ENCODE measurements around the gene PCNA.

- TF ChIP-seq, protein P1, sequence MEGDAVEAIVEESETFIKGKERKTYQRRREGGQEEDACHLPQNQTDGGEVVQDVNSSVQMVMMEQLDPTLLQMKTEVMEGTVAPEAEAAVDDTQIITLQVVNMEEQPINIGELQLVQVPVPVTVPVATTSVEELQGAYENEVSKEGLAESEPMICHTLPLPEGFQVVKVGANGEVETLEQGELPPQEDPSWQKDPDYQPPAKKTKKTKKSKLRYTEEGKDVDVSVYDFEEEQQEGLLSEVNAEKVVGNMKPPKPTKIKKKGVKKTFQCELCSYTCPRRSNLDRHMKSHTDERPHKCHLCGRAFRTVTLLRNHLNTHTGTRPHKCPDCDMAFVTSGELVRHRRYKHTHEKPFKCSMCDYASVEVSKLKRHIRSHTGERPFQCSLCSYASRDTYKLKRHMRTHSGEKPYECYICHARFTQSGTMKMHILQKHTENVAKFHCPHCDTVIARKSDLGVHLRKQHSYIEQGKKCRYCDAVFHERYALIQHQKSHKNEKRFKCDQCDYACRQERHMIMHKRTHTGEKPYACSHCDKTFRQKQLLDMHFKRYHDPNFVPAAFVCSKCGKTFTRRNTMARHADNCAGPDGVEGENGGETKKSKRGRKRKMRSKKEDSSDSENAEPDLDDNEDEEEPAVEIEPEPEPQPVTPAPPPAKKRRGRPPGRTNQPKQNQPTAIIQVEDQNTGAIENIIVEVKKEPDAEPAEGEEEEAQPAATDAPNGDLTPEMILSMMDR (IDR thresholded peaks at IDR 0.05): no peak
- no peak for TF ChIP-seq POLR2A (IDR thresholded peaks at IDR 0.05)
- TF ChIP-seq POLR2AphosphoS5 (IDR thresholded peaks at IDR 0.05): no peak
Measured at GRCh38 chr20:5149892-5150225, 30.1 kb upstream of the PCNA start.

Measured in prostate gland (tissue), 2 donors.